ELR (cell line): ENCODE results near the gene SAMD5.
"Not testable (repeated sequence)": the region's sequence is repeated elsewhere in the genome, so short reads cannot be mapped to it uniquely, and the experiment has no call there.

Experiments
- DNase-seq: peaks from one replicate; pipeline ENCODE4 v3.0.0-alpha.2; 2015; ENCODE audit warnings: low read depth

SAMD5 gene

DNA sequence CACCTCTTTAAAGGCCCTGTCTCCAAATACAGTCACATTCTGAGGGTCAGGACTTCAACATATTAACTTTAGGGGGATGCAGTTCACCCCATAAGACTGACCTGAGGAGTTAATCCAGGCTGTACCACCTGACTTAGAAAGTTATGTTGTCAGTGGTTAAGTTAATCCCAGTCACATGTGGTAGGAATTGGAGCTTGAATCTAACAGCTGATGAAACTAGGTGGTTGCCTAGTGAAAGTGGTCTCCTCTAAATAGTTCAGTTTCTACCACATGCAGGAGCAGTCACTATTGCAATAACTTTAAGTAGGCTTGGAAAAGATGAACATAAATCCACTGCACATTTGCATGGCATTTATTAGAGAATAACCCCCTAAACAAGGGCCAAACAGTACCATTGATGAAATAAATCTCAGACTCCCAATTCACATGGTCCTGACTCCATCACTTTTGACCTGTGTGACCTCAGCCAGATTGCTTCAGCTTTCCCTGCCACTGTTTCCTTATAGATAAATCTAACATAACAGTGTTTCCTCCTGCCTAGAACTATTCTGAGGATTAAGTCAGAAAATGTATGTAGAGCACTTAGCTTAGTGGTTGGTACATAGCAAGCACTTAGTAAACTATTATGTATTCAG is 20.1 kb downstream of the SAMD5 start:
- DNase-seq = no peak

DNA sequence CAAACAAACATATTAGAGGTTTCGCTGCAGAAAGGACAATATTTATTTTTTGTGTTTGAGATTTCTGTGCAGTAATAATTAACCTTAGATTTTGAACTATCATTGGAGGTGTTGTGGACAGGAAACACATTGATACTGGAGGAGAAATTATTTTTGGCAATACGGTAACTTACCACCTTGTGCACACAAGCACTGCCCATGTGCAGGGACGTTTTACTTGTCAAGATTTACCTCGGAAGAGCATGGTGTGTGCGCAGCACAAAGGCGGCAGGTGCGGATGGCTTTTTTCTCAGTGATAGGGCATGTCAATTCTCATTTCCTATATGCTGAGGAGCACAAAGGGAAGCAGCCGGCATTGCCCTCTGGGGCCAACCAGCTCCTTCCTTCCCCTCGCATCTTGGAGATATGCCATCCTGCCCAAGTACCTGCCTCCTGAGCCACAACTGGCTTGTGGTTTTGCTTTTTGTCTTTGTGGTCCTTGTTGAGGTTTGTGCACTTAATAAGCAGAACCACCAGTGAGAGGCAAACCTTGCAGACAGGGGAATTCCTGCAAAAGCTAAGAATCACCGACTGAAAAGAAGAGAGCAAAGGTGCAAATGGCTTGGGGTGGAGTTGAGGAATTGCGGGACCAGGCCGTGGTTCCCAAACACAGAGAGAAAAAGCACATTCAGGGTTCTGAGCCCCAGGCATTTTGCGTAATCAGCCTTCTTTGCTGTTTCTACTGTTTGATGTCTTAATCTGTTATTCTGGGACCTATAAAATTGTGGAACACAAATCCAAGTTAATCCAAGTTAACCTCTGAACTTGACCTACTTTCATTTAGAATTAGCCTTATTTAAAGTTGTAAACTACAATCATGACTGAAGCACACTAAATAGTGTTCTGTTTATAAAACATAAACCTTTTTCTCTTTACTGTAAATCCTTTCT is 21.9 kb downstream of the SAMD5 start:
- DNase-seq = no peak

DNA sequence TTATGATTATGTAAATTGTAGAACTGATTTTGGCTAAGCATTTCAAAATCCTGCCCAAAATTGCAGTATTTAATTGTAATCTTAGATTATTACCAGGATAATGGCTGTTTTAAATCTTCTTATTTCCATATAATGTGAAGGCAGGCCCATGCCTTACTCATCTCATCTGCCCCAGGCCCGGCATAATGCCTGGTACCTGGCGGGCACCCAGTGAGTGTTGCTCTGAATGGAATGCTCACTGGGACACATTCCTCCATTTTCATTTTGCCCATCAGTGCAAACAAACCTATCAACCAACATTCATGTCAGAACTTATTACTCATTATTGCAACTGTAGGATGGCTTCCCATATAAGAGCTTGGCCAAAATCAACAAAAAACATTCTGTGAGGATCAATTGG is 22.8 kb downstream of the SAMD5 start:
- DNase-seq = no peak

DNA sequence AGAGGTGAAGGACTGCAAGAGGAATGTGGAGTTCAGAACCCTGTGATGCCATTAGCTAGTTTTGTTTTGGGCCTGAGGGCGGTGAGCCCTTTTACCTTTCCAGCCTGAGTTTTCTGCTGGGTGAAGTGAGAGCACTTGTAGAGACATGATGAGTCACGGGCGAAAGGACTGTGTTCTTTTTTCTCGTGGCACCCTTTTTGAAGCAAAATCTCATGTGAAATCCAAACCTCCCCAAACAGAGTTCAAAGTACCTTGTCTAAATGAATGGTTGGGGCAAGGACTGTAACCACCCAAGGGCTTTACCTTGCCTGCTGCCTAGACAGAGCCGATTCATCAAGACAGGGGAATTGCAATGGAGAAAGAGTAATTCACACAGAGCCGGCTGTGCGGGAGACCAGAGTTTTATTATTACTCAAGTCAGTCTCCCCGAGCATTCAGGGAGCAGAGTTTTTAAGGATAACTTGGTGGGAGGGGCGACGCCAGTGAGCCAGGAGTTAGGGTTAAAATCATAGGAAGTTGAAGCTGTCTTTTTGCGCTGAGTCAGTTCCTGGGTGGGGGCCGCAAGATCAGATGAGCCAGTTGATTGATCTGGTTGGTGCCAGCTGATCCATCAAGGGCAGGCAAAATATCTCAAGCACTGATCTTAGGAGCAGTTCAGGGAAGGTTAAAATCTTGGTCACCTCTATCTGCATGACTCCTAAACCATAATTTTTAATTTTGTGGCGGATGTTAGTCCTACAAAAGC is 25.8 kb downstream of the SAMD5 start:
- DNase-seq = no peak

DNA sequence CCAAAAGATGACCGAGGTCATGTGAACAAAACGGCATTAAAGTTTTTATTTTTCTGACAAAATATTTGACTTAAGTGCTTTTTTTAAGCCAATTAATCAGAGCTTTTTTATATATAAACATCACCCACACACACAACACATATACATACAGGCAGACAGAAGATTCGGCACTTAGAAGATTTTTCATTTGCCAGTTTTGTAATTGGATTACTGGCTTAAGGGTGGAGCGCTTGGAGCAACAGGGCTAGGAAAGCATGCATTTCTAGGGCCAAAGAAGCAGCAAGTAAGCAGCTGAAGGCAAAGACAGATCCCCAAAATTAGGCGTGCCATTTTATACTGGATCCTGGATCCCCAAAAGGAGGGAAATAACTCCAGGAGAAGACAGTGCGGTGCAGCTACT is 30.3 kb downstream of the SAMD5 start:
- no peak for DNase-seq

DNA sequence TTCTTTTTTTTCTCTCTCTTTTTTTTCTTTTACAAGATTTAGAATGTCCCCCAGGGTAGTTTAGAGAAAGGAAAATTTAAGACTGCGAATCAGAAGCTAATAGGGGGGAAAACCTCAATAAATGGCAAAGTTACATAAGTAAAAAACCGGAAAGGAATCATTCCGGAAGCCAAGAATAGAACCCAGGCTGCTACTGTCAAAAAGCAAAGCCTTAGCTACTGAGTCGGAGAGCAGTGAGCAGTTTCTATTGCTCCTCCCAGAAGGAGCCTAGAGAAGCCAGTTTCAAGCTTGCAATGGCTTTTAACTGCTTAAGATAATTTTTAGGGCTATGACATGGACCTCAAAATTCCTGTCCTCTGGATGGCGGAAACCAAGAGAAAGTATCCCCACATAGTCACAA is 31.6 kb downstream of the SAMD5 start:
- DNase-seq = no peak

DNA sequence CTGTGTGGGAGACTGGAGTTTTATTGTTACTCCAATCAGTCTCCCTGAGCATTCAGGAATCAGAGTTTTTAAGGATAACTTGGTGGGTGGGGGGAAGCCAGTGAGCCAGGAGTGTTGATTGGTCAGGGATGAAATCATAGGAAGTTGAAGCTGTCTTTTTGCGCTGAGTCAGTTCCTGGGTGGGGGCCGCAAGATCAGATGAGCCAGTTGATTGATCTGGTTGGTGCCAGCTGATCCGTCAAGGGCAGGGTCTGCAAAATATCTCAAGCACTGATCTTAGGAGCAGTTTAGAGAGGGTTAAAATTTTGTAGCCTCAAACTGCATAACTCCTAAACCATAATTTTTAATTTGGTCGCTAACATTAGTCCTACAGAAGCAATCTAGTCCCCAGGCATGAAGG is 33.9 kb downstream of the SAMD5 start:
- not testable (repeated sequence) for DNase-seq

DNA sequence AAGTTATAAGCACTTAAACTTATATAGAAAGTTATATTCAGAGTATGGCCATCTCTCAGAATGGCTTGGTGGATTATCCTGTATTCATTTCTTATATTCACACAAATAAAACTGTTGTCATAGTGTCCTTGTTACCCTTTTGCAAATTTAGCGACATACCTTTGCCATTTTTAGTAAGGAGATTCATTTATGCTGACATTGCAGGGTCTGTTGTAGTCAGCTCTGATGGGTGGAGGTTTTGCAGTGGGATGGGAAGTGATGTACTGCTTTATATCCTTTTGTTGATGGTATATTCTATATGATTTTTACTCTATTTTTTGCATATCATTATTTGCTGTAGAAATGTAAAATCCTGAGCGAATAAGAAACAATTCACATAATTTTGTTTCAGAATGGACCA is 35.9 kb downstream of the SAMD5 start:
- DNase-seq = no peak

DNA sequence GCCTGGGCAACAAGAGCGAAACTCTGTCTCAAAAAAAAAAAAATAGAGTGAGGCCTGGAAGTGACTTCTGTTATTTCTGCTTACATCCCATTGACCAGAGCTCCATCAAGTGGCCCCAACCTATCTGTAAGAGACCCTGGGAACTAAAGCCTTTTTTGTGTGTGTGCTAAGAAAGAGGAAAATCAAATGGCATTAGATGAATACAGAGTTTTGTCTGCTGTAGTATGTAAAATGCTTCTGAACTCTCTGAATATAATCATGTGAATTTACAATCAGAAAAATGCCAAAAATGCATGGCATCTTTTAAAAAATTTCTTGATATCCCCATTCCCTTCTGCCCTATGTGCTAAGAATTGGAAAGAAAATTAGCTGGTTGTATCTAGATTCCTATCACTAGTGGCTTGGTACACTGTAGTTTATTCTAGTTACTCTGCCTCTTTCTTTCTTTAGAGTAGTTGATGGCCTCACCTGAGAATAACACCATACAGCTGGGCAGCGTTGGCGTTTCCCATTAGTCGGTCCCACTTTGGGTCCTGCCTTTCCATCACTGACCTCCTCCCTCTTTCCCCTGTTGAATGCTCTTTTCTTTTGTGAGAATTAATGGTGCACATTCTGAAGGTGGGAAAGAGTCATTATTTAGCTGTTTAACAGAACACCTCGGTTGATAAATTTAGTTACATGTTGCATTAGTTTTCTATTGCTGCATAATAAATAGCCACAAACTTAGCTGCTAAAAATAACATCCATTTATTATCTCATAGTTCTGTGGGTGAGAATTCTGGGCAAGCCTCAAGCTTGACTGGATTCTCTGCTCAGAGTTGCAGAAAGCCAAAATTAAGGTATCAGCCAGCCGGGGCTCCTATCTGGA is 38.2 kb downstream of the SAMD5 start:
- no peak for DNase-seq

DNA sequence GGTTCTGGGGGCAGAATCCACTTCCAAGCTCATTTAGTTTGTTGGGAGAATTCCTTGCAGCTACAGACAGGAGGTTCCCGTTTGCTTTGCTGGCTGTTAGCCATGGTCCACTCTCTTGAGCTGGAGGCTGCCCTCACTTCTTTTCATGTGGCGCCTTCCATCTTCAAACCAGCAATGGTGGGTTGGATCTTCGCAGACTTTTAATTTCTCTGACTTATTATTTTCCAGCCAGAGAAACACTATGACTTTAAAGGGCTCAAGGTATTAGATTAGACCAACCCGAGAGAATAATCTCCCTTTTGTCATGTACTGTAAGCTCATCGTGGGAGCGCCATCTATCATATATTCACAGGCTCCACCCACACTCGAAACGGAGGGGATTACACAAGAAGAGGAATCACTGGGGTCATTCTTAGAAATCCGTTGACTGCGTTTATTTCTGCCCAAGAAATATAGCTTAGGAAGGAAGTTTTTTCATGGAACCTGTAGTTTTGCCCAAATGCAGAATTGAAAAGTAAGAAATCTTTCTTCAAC is 38.9 kb downstream of the SAMD5 start:
- DNase-seq = no peak

DNA sequence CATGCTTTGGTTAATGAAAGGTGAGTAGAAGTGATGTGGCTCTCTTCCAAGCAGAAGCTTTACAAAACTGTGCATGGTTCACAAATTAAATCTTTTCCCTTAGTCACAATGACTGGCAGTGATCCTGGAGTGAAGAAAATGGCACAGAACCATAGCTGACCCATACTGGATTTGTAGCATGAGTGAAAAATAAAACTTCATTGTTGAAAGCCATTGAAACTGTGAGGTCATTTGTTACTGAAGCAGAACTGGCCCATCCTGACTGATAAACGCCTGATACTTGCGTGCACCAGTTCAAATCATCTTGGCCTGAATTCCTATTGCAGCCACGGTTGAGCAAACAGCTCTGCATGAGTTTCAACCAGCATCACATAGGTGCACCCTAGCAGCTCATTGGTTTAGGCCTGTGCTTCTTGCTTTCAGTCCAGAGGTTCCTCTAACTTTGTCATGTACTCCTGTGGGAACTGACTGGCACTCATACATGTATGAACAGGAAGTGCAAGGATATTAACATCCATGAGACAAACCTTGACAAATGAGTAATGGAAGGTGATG is 40.5 kb downstream of the SAMD5 start:
- DNase-seq = no peak

DNA sequence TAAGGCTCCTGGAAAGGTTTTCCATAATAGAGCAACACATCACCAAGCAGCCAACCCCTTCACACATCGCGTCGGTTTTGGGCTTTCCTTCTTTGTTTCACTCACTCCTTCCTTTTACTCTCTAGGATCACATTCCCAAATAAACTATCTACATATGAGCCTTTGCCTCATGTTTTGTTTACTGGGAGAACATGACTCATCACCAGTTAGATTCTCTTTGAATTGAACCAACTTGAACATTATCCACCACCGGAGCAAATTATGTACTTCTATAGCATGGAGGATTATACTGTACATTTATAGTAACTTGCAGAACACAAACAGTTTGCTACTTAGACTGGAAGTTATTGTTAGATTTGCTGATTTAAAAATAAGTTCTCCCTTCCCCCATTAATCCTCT is 41.0 kb downstream of the SAMD5 start:
- DNase-seq = no peak

DNA sequence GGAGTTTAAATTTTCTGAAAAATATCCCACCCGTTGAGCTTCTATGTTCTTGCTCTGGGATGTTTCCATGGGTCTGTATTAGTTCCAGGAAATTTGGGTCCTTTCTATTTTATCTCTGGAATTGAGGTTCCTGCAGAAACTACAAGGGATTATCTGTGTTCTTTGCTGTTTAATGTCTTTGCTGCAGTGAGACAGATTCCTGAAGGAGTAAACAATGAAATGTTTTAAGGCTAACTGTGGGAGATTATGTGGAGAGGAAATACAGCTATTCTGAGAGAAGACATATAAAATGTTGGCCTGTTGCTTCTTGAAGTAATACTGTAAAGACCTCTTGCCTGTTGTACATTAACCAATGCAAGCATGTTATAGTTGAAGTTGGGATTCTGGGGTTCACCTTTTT is 43.5 kb downstream of the SAMD5 start:
- DNase-seq = no peak

DNA sequence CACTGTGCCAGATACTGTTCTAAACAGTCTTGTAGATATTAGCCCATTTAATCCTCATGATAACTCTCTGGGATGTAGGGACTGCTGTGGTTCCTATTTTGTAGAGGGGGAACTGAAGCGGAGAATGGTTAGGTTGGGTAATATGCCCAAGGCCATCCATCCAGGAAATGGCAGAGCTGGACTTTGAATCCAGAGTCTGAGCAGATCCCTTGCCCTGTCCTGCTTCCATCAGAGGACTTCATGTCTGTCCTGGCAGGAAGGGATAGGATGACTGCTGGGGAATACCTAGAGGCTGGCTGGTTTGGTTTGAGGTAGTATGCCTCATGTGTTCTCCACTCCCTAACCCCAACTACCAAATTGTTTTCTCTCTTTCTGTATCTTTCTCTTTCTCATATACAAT is 44.6 kb downstream of the SAMD5 start:
- DNase-seq = no peak

DNA sequence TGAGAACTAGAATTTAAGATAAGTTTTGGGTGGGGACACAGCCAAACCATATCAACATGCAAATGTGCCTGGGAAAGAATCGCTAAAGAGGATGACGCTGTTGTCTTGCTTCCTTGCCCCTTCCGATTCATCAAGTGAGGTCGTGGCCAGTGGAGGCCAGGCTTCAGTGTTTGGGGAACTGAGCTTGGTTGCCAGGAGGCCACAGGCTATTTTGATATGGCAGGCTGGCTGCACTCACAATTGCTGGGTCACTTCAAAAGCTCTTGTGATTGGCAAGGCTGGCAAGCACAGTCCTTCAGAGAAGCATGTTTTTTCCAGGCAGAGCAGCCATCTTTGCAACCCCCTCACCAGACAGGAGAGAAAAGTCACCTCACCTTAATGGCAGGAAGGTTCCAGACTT is 45.8 kb downstream of the SAMD5 start:
- no peak for DNase-seq

DNA sequence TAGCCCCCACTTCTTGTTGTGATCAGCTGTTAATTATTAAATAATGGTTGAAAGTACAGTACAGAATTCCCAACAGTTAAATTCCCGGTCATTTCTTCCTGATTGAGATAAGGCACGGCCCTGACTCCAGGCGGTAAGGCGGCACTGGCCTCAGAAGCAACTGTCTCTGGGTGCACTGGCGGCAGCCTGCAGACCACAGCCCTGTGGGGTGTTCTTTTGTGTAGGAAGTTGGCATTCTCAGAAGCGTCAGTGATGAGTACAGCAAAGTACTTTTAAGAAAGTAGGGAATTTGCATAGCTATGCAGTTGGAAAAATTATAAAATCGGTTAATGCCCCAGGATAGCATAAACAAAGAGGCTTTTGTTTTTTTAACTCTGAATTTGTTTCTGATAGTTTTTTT is 50.5 kb downstream of the SAMD5 start:
- no peak for DNase-seq

DNA sequence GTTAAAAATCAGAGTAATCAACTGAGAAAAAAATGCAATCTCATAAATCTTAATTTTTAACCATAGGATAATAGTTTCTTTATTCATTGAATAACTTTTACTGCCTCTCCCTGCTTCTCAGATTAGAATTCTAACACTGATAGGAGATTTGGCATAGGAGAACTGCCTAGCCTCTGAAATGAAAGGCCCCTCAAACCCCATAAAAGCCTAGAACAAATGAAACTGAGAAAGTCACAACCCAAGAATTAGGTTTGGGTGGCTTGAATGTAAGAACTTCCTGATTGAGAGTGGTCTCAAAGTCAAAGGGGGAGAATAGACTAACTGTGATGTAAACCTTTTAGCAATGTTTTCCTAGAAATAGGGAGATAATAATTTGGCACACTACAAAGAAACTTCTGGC is 52.2 kb downstream of the SAMD5 start:
- no peak for DNase-seq

DNA sequence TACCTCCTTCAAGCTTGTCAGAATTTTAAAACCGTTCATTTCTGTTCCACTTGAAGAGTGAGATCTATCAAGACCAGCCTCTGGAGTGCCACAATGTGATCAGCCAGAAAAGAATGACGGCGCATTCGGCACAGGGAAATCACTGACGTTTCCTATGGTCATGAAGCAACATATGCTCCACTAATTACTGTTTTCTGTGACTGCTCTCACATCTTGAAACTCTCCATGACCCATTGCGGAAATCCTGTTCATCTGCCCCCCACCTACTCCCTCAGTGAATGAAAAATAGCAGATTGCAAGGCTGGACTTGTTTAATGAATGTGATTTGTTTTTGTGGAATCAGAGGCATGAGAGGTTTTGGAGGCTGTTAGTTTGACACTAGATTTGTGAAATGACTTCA is 53.2 kb downstream of the SAMD5 start:
- no peak for DNase-seq

DNA sequence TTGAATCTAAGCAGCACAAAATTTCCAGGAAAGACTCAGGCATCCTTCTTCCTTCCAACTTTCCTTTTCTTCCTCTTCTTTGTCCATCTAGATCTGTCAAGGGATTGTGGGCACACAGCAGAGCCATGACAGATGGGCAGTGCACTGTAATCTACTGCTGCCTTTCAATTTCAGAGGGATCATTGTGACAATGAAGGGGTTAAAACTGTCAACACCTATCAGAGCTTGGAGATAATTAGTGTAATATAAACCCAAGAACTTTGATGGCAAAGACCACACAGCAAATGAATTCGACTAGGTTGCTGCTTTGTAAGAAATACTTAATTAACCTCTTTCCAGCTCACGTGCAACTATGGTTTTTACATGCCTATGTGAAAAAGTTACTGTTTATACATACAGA is 55.0 kb downstream of the SAMD5 start:
- no peak for DNase-seq

DNA sequence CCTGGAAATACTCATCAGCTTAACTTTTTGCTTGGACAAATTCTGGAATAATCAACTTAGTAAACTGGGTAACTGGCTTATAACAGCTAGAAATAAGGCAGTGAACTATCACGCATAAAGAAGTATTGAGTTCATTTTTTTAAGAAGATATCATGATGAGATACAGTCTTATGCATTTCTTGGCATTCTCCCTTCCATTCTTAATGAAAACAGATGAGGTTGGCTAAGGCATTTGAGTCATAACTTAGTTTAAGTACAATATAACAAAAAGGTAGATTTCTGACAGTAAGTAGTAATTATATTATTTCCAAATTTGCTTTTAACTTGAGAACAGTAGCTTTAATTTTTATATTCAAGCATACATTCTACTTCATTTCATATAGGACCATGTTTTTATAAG is 56.1 kb downstream of the SAMD5 start:
- no peak for DNase-seq

DNA sequence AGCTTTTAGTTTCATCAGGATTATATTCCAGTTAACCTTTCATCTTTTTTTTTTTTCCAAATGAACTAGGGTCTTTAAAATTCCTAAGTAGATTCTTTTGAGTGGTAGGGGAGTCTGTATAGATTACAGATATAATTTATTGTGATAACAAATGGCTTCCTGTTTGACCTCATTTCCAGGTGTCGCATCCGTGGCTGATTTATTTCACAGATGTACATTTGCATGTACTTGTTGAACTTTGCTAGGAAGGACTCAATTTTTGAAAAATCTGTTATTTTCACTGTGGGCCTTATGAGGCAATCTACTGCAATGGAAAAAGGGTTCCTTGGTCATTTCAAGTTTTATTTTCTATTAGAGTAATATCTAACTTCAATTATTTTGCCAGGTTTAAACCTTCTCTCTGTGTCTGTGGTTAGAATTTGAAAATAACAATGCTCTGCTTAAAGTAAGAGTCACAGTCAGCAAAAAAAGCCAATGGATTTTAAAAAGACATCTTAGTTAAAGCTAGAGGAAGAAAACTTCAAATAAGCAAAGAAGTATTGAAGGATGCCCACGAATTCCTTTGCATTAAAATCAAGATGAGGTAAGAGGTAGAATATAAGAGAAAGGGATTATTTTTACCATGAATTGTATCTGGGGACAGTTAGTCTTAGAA is 57.9 kb downstream of the SAMD5 start:
- no peak for DNase-seq
